ENCODE results near the gene PAPOLB.

PAPOLB gene

GRCh38 chr7:4876586-4876985, 14.8 kb upstream of the PAPOLB start:
- no peak for DNase-seq

- DNase-seq, result no peak
Measured at GRCh38 chr7:4875391-4875790, 13.6 kb upstream of the PAPOLB start.

GRCh38 chr7:4873071-4873944, 11.5 kb upstream of the PAPOLB start:
- no peak for DNase-seq

GRCh38 chr7:4871930-4872675, 10.3 kb upstream of the PAPOLB start:
- no peak for DNase-seq

- no peak for DNase-seq
Measured at GRCh38 chr7:4871056-4871680, 9.3 kb upstream of the PAPOLB start.

- no peak for DNase-seq
Measured at GRCh38 chr7:4868493-4868892, 6.7 kb upstream of the PAPOLB start.

GRCh38 chr7:4866528-4867496, 5.0 kb upstream of the PAPOLB start:
- no peak for DNase-seq

GRCh38 chr7:4862156-4862555, 326 bp upstream of the PAPOLB start:
- DNase-seq, result no peak

- DNase-seq, result no peak
Measured at GRCh38 chr7:4861227-4861626, 603 bp downstream of the PAPOLB start.

GRCh38 chr7:4857189-4857588, 4.6 kb downstream of the PAPOLB start:
- no peak for DNase-seq

GRCh38 chr7:4856336-4857057, 5.3 kb downstream of the PAPOLB start:
- DNase-seq, result no peak

- no peak for DNase-seq
Measured at GRCh38 chr7:4854916-4855315, 6.9 kb downstream of the PAPOLB start.

GRCh38 chr7:4851459-4852422, 10.1 kb downstream of the PAPOLB start:
- no peak for DNase-seq

- DNase-seq, result no peak
Measured at GRCh38 chr7:4850262-4850795, 11.5 kb downstream of the PAPOLB start.

GRCh38 chr7:4849390-4849789, 12.4 kb downstream of the PAPOLB start:
- DNase-seq, result peak; percentile 7 to 27

GRCh38 chr7:4845740-4846142, 16.1 kb downstream of the PAPOLB start:
- no peak for DNase-seq

- no peak for DNase-seq
Measured at GRCh38 chr7:4842319-4843064, 19.3 kb downstream of the PAPOLB start.

GRCh38 chr7:4841836-4842235, 20.0 kb downstream of the PAPOLB start:
- no peak for DNase-seq

GRCh38 chr7:4841007-4841784, 20.6 kb downstream of the PAPOLB start:
- no peak for DNase-seq

All from hippocampal formation (tissue), 2 donors.